ENCODE results near the gene AP2B1. TPM values are rescaled to one million over a fixed set of nuclear protein-coding genes. Genes with fewer than 3 reads are reported as not detected.
A peak's percentile ranks its signal among the peaks of the same experiment; 100 is the strongest.

The AP2B1 gene
- total RNA-seq, 6 experiments from 2014 or later: 33.8 to 62.7 (median 40.8) TPM

- DNase-seq: no peak
- WGBS (ENCODE audit: insufficient coverage, low coverage, low lambda C conversion rate, missing lambda C conversion rate): 80% methylated on average over 1 of the region's 1 CpG
- intact Hi-C loops (cut with DNase I): no loop called here
These were observed 42.0 kb upstream of the AP2B1 start for GRCh38 chr17:35545150-35545549.

GRCh38 chr17:35546487-35546886, 40.6 kb upstream of the AP2B1 start:
- H3K4me1 ChIP-seq: peaks cover 0 to 5% (median 0%) of the 10 kb centered on the region in 4 donors
- DNase-seq (no peak), ATAC-seq (no peak)
- no peak overlapping the region for H3K27ac ChIP-seq
- no peak overlapping the region for H3K4me3 ChIP-seq
- intact Hi-C loops (cut with DNase I): no loop called here
- H3K36me3 ChIP-seq: no peaks in the 10 kb centered on the region
- WGBS (ENCODE audit: insufficient coverage, low coverage, low lambda C conversion rate, missing lambda C conversion rate): 50% methylated on average over 1 of the region's 1 CpG
- no peaks in the 10 kb centered on the region for H3K9me3 ChIP-seq
- TF ChIP-seq CTCF (IDR thresholded peaks at IDR 0.05) (no peak), POLR2A (IDR thresholded peaks at IDR 0.05) (no peak)
- H3K27me3 ChIP-seq: no peaks in the 10 kb centered on the region

More at GRCh38 chr17:35545150-35545549, 42.0 kb upstream of the AP2B1 start:
- H3K4me1 ChIP-seq: peaks cover 0 to 11% (median 0%) of the 10 kb centered on the region in 4 donors
- H3K27me3 ChIP-seq: no peaks in the 10 kb centered on the region
- no peak overlapping the region for H3K4me3 ChIP-seq
- ATAC-seq: no peak
- H3K36me3 ChIP-seq: no peaks in the 10 kb centered on the region
- H3K27ac ChIP-seq: no peak overlapping the region
- TF ChIP-seq CTCF (IDR thresholded peaks at IDR 0.05) (no peak), POLR2A (IDR thresholded peaks at IDR 0.05) (no peak)
- no peaks in the 10 kb centered on the region for H3K9me3 ChIP-seq

- Histone ChIP-seq H3K36me3 (no peaks in the 10 kb centered on the region), H3K9me3 (no peaks in the 10 kb centered on the region), H3K4me3 (no peak overlapping the region), H3K4me1 (no peaks in the 10 kb centered on the region), H3K27ac (no peak overlapping the region), H3K27me3 (no peaks in the 10 kb centered on the region)
- no peak for TF ChIP-seq POLR2A (IDR thresholded peaks at IDR 0.05)
- TF ChIP-seq CTCF (IDR thresholded peaks at IDR 0.05): no peak
- DNase-seq (no peak), ATAC-seq (peak; percentile 33 to 63 (median 44))
- 53% methylated on average over 7 of the region's 8 CpGs for whole genome bisulfite sequencing (ENCODE audit: insufficient coverage, low coverage, low lambda C conversion rate, missing lambda C conversion rate)
- intact Hi-C loops (cut with DNase I): no loop called here
These were observed 38.8 kb upstream of the AP2B1 start for GRCh38 chr17:35548208-35548810.

GRCh38 chr17:35548978-35549377, 38.1 kb upstream of the AP2B1 start:
- no peak for ATAC-seq
- H3K27ac ChIP-seq: no peak overlapping the region
- no peak for TF ChIP-seq CTCF (IDR thresholded peaks at IDR 0.05)
- TF ChIP-seq POLR2A (IDR thresholded peaks at IDR 0.05): no peak
- no peaks in the 10 kb centered on the region for H3K9me3 ChIP-seq
- WGBS (ENCODE audit: insufficient coverage, low coverage, low lambda C conversion rate, missing lambda C conversion rate): 25% methylated on average over 1 of the region's 1 CpG
- no peaks in the 10 kb centered on the region for H3K36me3 ChIP-seq
- H3K4me3 ChIP-seq: no peak overlapping the region
- DNase-seq: no peak
- H3K4me1 ChIP-seq: no peaks in the 10 kb centered on the region
- no peaks in the 10 kb centered on the region for H3K27me3 ChIP-seq
- intact Hi-C loops (cut with DNase I): no loop called here

All from right lobe of liver (tissue), 6 donors.